ENCODE data around the gene OR6K2.

GRCh38 chr1:158681606-158682005 is 18.8 kb downstream of the OR6K2 start:
- TF ChIP-seq CTCF (IDR thresholded peaks at IDR 0.05) = no peak
- TF ChIP-seq POLR2A (IDR thresholded peaks at IDR 0.05) = no peak
